HCT116 (cell line): Measurements from ENCODE around the gene CCDC87. TPM values are rescaled to one million over a fixed set of nuclear protein-coding genes. Genes with fewer than 3 reads are reported as not detected.

Source experiments
- ATAC-seq: fragments of 200-7000 bp; cut with Tn5 transposase; 2 replicates; pipeline ENCODE4 v1.9.1; 2020; ENCODE audit warnings: mild to moderate bottlenecking, moderate library complexity
- BruUV-seq: library from RNA; stranded (reverse); fragments of 400-500 nt; replicated peaks from 2 replicates; lab custom pipeline; 2021; lab: Mats Ljungman, UMichigan
- CTCF ChIA-PET: fragments of 300-600 bp; sonication (Branson Sonifier 250); formaldehyde crosslinking; loops from one replicate; lab custom pipeline; 2021; ENCODE audit warnings: antibody characterized with exemption; lab: Charles Lee
- POLR2A ChIA-PET: fragments of 300-600, 350-600 bp; sonication (Branson Sonifier 250); formaldehyde crosslinking; loops from one replicate; lab custom pipeline; 2021; ENCODE audit warnings: antibody characterized with exemption; lab: Charles Lee
- RAD21 ChIA-PET, 2 experiments: fragments of 300-600 bp; sonication (Branson Sonifier 250); formaldehyde crosslinking; loops; one replicate each; lab custom pipeline; 2023; ENCODE audit warnings: low total read pairs in 2 of 2; ENCODE audit not compliant: uncharacterized antibody in 2 of 2, unreplicated experiment in 2 of 2, low non-redundant PET in 1 of 2; lab: Charles Lee
- DNase-seq: peaks from one replicate; pipeline ENCODE4 v3.0.0-alpha.2; 2010; ENCODE audit warnings: low read depth, low spot score
- H2AFZ ChIP-seq: fragments of 200-600 bp; shearing (Covaris generic), sonication (generic); 2 replicates; pipeline ENCODE4 v1.6.1; 2017; ENCODE audit warnings: low read depth, mixed run types, mixed read lengths, antibody characterized with exemption, low read length; ENCODE audit not compliant: poor library complexity, severe bottlenecking
- H3K27ac ChIP-seq: 2 replicates; pipeline ENCODE4 v1.5.1; 2012; ENCODE audit warnings: low read depth, low read length
- H3K27me3 ChIP-seq: fragments of 200-600 bp; sonication (generic); 2 replicates; pipeline ENCODE4 v1.6.1; 2016; ENCODE audit warnings: mixed run types, low read length, mixed read lengths; ENCODE audit not compliant: insufficient read depth
- H3K36me3 ChIP-seq, 2 experiments: fragments of 200-500 bp in 1 of 2; fragments of 200-600 bp in 1 of 2; sonication (Bioruptor generic) in 1 of 2; sonication (generic) in 1 of 2; 2 replicates each; pipeline versions ENCODE4 v1.5.1 to v1.6.1; 2014 to 2016; ENCODE audit warnings: low read length in 2 of 2, inconsistent platforms in 1 of 2, mixed read lengths in 1 of 2, mixed run types in 1 of 2; ENCODE audit not compliant: insufficient read depth in 2 of 2, control insufficient read depth in 1 of 2
- H3K4me1 ChIP-seq, 2 experiments: fragments of 200-600 bp in 1 of 2; sonication (generic) in 1 of 2; 2 replicates each; pipeline versions ENCODE4 v1.5.1 to v1.6.1; 2012 to 2017; ENCODE audit warnings: low read length in 2 of 2, inconsistent platforms in 1 of 2, mild to moderate bottlenecking in 1 of 2, mixed read lengths in 1 of 2, mixed run types in 1 of 2, moderate library complexity in 1 of 2; ENCODE audit not compliant: insufficient read depth in 2 of 2, control insufficient read depth in 1 of 2
- H3K4me2 ChIP-seq: fragments of 200-600 bp; sonication (generic); 2 replicates; pipeline ENCODE4 v1.6.1; 2017; ENCODE audit warnings: mixed run types, low read length, mixed read lengths
- H3K4me3 ChIP-seq, 2 experiments: fragments of 200-600 bp in 1 of 2; sonication (generic) in 1 of 2; replicated peaks in 1 of 2; 2 replicates each; pipeline ENCODE4 v1.5.1; 2011 to 2016; ENCODE audit warnings: low read length in 2 of 2, control low read depth in 1 of 2, low read depth in 1 of 2, mild to moderate bottlenecking in 1 of 2, mixed read lengths in 1 of 2, mixed run types in 1 of 2
- H3K79me2 ChIP-seq: fragments of 200-600 bp; sonication (generic); 2 replicates; pipeline ENCODE4 v1.6.1; 2017; ENCODE audit warnings: mild to moderate bottlenecking, mixed run types, low read length, moderate library complexity, mixed read lengths; ENCODE audit not compliant: insufficient read depth
- H3K9ac ChIP-seq: fragments of 200-600 bp; sonication (generic); 2 replicates; pipeline ENCODE4 v1.6.1; 2016; ENCODE audit warnings: low read length, mixed read lengths
- H3K9me2 ChIP-seq: fragments of 200-600 bp; sonication (generic), shearing (Covaris generic); 2 replicates; pipeline ENCODE4 v1.6.1; 2017; ENCODE audit warnings: mixed run types, mild to moderate bottlenecking, moderate library complexity; ENCODE audit not compliant: insufficient read depth
- H3K9me3 ChIP-seq, 2 experiments: fragments of 200-500 bp in 1 of 2; fragments of 200-600 bp in 1 of 2; sonication (Bioruptor generic) in 1 of 2; sonication (generic) in 1 of 2; 2 replicates each; pipeline ENCODE4 v1.6.1; 2014 to 2017; ENCODE audit warnings: low read length in 2 of 2, mixed read lengths in 2 of 2, inconsistent platforms in 1 of 2, low read depth in 1 of 2, mild to moderate bottlenecking in 1 of 2, mixed run types in 1 of 2, moderate library complexity in 1 of 2; ENCODE audit not compliant: control insufficient read depth in 1 of 2, insufficient read depth in 1 of 2
- H4K20me1 ChIP-seq: fragments of 200-600 bp; sonication (generic), shearing (Covaris generic); 2 replicates; pipeline ENCODE4 v1.6.1; 2017; ENCODE audit warnings: mixed run types, mild to moderate bottlenecking, moderate library complexity; ENCODE audit not compliant: insufficient read depth
- CTCF ChIP-seq, 3 experiments: fragments of 200-600 bp in 1 of 3; sonication (generic) in 1 of 3; IDR thresholded peaks in 2 of 3; conservative IDR thresholded peaks in 1 of 3; 2 replicates each; pipeline ENCODE4 v1.5.1; 2012 to 2017; ENCODE audit warnings: low read depth in 2 of 3, low read length in 2 of 3, antibody characterized with exemption in 1 of 3, borderline replicate concordance in 1 of 3, control low read depth in 1 of 3, mild to moderate bottlenecking in 1 of 3, mixed read lengths in 1 of 3, mixed run types in 1 of 3, moderate library complexity in 1 of 3; ENCODE audit not compliant: insufficient read depth in 1 of 3
- EGR1 ChIP-seq: IDR thresholded peaks from 2 replicates; pipeline ENCODE4 v1.6.1; 2012; ENCODE audit warnings: low read depth
- ELF1 ChIP-seq: IDR thresholded peaks from 2 replicates; pipeline ENCODE4 v1.6.1; 2012; ENCODE audit warnings: low read depth, borderline replicate concordance
- EZH2 ChIP-seq: fragments of 200-600 bp; sonication (generic); IDR thresholded peaks from 2 replicates; pipeline ENCODE4 v1.6.1; 2017; ENCODE audit warnings: antibody characterized with exemption, mixed run types
- JUND ChIP-seq: IDR thresholded peaks from 2 replicates; pipeline ENCODE4 v1.6.1; 2012
- POLR2A ChIP-seq: IDR thresholded peaks from 2 replicates; pipeline ENCODE4 v1.7.0; 2011; ENCODE audit warnings: borderline replicate concordance; ENCODE audit not compliant: insufficient read depth, insufficient read length; ENCODE audit errors: extremely low read depth
- YY1 ChIP-seq: IDR thresholded peaks from 2 replicates; pipeline ENCODE4 v1.6.1; 2011; ENCODE audit warnings: low read length, low read depth, moderate library complexity, mild to moderate bottlenecking; ENCODE audit not compliant: insufficient replicate concordance; ENCODE audit errors: extremely low read depth
- ZFX ChIP-seq: fragments of 450-650 bp; IDR thresholded peaks from 2 replicates; pipeline ENCODE4 v1.6.1; 2017
- ZNF274 ChIP-seq: fragments of 200-500 bp; sonication (Bioruptor generic); IDR thresholded peaks from 2 replicates; pipeline ENCODE4 v1.6.1; 2014; ENCODE audit warnings: mild to moderate bottlenecking, low read depth, low read length, inconsistent platforms
- intact Hi-C: fragments of 100-400 bp; cut with micrococcal nuclease; formaldehyde crosslinking; loops from 2 replicates; pipeline ENCODE4 v1.10.0; 2022
- total RNA-seq: library from RNA; stranded (reverse); gene quantifications from one replicate; pipeline ENCODE4 v1.2.1, GENCODE V29; 2021; ENCODE audit not compliant: unreplicated experiment

The CCDC87 gene
- total RNA-seq, 1 experiment from 2014 or later, result 0.39 TPM

- TF ChIP-seq ZNF274 (no peak), YY1 (no peak), ELF1 (no peak), JUND (no peak), POLR2A (no peak), EZH2 (no peak), CTCF (IDR thresholded peaks at IDR 0.05 in 2 of 3, conservative IDR thresholded peaks at IDR 0.05 in 1 of 3; ENCODE audit: borderline replicate concordance in 1 of 3, insufficient read depth in 1 of 3, low read depth in 2 of 3, low read length in 2 of 3) (no peak), EGR1 (no peak), ZFX (no peak)
These were observed 22.6 kb downstream of the CCDC87 start (continued) for GRCh38 chr11:66570079-66570849.

GRCh38 chr11:66569076-66569475 lies 23.8 kb downstream of the CCDC87 start:
- ChIA-PET RAD21 (no interaction called here), CTCF (no interaction called here), POLR2A (interaction anchor here (0.7 kb wide), 1 partner anchor 275 kb away, joined by 4 read pairs; no protein-coding TSS in a partner anchor)
- no peak overlapping the region for H3K9ac ChIP-seq
- TF ChIP-seq EGR1 (no peak), YY1 (no peak)
- H4K20me1 ChIP-seq, result no peaks in the 10 kb centered on the region
- H3K4me2 ChIP-seq, result no peak overlapping the region
- H3K27me3 ChIP-seq, result peaks cover 3% of the 10 kb centered on the region; the same call in 1 of the 2 replicates
- no peak for DNase-seq
- ATAC-seq, result no peak
- no peak overlapping the region for H3K27ac ChIP-seq
- BruUV-seq, result no TSS peak
- no peaks in the 10 kb centered on the region for H3K4me1 ChIP-seq
- intact Hi-C loops, result no loop called here
- no peaks in the 10 kb centered on the region for H3K79me2 ChIP-seq
- no peaks in the 10 kb centered on the region for H3K36me3 ChIP-seq
- no peak overlapping the region for H2AFZ ChIP-seq
- H3K9me3 ChIP-seq, result no peaks in the 10 kb centered on the region
- H3K9me2 ChIP-seq, result no peaks in the 10 kb centered on the region
- no peak overlapping the region for H3K4me3 ChIP-seq
